Nephron (organoid): ENCODE results near the gene FBN3.
A peak's percentile ranks its signal among the peaks of the same experiment; 100 is the strongest.

Experiments used
- H3K27ac Mint-ChIP-seq, 3 experiments: 2 replicates each; pipeline ENCODE4 v1.8.0; 2020; ENCODE audit warnings: mixed read lengths in 3 of 3, mild to moderate bottlenecking in 2 of 3, moderate library complexity in 1 of 3
- H3K27me3 Mint-ChIP-seq: 2 replicates; pipeline ENCODE4 v1.8.0; 2021; ENCODE audit warnings: low read depth, mild to moderate bottlenecking, moderate library complexity, mixed read lengths
- H3K36me3 Mint-ChIP-seq: 2 replicates; pipeline ENCODE4 v1.8.0; 2020; ENCODE audit warnings: low read depth, mixed read lengths
- H3K4me1 Mint-ChIP-seq: 2 replicates; pipeline ENCODE4 v1.8.0; 2020; ENCODE audit warnings: mixed read lengths
- H3K4me3 Mint-ChIP-seq, 3 experiments: 2 replicates each; pipeline ENCODE4 v1.8.0; 2020; ENCODE audit warnings: mild to moderate bottlenecking in 3 of 3, mixed read lengths in 3 of 3, moderate library complexity in 2 of 3
- H3K9me3 Mint-ChIP-seq: 2 replicates; pipeline ENCODE4 v1.8.0; 2020; ENCODE audit warnings: mixed read lengths
- TF ChIP-seq, protein P1 (sequence below), 3 experiments: fragments of 200-600 bp; sonication (generic); IDR thresholded peaks; one replicate each; pipeline ENCODE4 v1.5.0; 2021; ENCODE audit warnings: antibody characterized with exemption in 3 of 3; ENCODE audit not compliant: unreplicated experiment in 3 of 3

Gene FBN3

DNA sequence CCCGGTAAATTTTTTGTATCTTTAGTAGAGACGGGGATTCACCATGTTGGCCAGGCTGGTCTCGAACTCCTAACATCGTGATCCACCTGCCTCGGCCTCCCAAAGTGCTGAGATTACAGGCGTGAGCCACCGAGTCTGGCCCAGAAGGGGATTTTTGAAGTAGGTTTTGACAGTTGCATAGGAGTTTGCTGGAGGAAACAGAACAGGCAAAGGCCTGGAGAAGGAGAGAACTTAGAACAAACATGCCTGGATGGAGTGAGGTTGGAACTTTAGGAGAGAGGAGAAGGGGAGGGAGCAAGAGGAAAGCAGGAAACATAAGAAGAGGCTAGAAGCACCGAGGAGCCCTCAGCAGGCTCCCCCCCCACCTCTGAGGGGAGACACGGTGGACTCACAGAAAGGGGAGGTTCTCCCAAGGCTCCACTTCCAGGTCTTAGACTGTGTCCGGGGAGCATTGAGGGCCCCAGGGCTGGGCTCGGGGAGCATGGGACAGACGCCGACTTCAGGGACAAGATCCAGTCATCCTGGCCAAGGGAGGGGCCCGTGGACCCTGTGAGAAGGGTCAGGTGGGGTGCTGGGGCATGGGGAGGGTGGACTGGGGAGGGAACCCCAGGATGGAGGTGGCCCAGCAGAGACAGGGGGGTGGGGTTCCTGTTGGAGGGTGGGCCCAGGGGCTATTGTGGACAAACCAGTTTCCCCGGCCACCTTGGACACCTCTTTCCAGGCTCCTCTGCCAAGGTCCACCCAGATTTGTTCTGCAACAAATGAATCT, 1.8 kb upstream of the FBN3 start:
- peak overlapping the region in 2 of 3 experiments; percentile 11 to 62 for H3K27ac Mint-ChIP-seq
- no peaks in the 10 kb centered on the region for H3K9me3 Mint-ChIP-seq
- H3K4me3 Mint-ChIP-seq = peak overlapping the region; percentile 11 to 19 (median 13)
- peaks cover 11% of the 10 kb centered on the region for H3K27me3 Mint-ChIP-seq
- peaks cover 36% of the 10 kb centered on the region for H3K4me1 Mint-ChIP-seq
- TF ChIP-seq, protein P1, sequence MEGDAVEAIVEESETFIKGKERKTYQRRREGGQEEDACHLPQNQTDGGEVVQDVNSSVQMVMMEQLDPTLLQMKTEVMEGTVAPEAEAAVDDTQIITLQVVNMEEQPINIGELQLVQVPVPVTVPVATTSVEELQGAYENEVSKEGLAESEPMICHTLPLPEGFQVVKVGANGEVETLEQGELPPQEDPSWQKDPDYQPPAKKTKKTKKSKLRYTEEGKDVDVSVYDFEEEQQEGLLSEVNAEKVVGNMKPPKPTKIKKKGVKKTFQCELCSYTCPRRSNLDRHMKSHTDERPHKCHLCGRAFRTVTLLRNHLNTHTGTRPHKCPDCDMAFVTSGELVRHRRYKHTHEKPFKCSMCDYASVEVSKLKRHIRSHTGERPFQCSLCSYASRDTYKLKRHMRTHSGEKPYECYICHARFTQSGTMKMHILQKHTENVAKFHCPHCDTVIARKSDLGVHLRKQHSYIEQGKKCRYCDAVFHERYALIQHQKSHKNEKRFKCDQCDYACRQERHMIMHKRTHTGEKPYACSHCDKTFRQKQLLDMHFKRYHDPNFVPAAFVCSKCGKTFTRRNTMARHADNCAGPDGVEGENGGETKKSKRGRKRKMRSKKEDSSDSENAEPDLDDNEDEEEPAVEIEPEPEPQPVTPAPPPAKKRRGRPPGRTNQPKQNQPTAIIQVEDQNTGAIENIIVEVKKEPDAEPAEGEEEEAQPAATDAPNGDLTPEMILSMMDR (IDR thresholded peaks at IDR 0.05; ENCODE audit: unreplicated experiment in 3 of 3) = no peak
- no peaks in the 10 kb centered on the region for H3K36me3 Mint-ChIP-seq

- no peaks in the 10 kb centered on the region for H3K9me3 Mint-ChIP-seq
- TF ChIP-seq, protein P1 (IDR thresholded peaks at IDR 0.05; ENCODE audit: unreplicated experiment in 3 of 3) = no peak
- H3K4me3 Mint-ChIP-seq = peak overlapping the region; percentile 82 to 93 (median 87)
- peaks cover 11% of the 10 kb centered on the region for H3K27me3 Mint-ChIP-seq
- H3K36me3 Mint-ChIP-seq = no peaks in the 10 kb centered on the region
- peak overlapping the region; percentile 93 to 97 (median 95) for H3K27ac Mint-ChIP-seq
- H3K4me1 Mint-ChIP-seq = peaks cover 33% of the 10 kb centered on the region
These were observed 930 bp upstream of the FBN3 start for GRCh38 chr19:8150178-8150865.

DNA sequence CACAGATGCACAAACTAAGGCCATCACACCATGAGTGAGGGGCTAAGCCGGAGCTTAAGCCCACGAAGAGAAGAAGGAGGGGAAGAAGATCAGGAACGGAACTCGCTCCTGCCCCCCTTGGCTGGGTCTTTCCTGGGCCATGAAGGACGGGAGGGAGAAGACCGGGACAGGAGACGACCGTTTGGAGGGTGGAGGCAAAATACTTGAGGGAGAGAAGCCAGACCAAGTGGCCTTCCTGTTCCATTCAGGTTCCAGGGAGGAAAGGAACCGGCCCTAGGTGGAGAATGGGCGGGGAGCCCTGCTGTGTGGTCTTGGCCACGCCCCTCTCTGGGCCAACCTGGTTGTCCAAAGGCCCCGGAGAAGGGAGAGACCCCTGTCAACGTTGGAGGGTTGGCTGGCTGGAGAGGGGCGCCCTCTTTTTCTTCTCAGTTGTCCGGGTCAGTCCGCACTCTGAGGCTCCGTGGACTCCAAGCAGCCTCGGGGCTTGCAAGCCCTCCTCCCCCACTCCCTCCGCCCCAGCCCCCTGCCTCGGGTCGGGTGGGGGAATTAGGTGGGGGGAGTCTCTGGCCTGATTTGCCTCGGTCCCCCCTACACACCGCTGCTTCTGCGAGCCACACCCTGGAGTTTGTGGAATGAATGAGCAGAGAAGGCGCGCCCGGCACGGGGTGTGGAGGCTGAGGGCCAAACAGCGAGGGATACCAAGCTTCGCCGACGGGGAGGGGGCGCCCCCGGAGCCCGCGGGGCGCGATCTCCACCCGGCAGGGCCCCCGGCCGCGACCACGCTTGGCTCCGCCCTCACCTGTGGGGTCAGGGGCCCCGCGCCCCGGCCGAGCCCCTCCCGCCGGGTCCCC, 757 bp downstream of the FBN3 start:
- peaks cover 11% of the 10 kb centered on the region for H3K27me3 Mint-ChIP-seq
- peaks cover 29% of the 10 kb centered on the region for H3K4me1 Mint-ChIP-seq
- H3K4me3 Mint-ChIP-seq = peak overlapping the region; percentile 84 to 90 (median 86)
- H3K27ac Mint-ChIP-seq = peak overlapping the region; percentile 55 to 84 (median 82)
- H3K9me3 Mint-ChIP-seq = no peaks in the 10 kb centered on the region
- H3K36me3 Mint-ChIP-seq = no peaks in the 10 kb centered on the region
- TF ChIP-seq, protein P1 (IDR thresholded peaks at IDR 0.05; ENCODE audit: unreplicated experiment in 3 of 3) = no peak

GRCh38 chr19:8148088-8148409, 1.3 kb downstream of the FBN3 start:
- Mint-ChIP-seq H3K36me3 (no peaks in the 10 kb centered on the region), H3K27ac (peak overlapping the region; percentile 55 to 84 (median 82)), H3K9me3 (no peaks in the 10 kb centered on the region), H3K27me3 (peaks cover 7% of the 10 kb centered on the region), H3K4me3 (peak overlapping the region; percentile 84 to 90 (median 86)), H3K4me1 (peaks cover 35% of the 10 kb centered on the region)
- TF ChIP-seq, protein P1 (IDR thresholded peaks at IDR 0.05; ENCODE audit: unreplicated experiment in 3 of 3) = no peak

DNA sequence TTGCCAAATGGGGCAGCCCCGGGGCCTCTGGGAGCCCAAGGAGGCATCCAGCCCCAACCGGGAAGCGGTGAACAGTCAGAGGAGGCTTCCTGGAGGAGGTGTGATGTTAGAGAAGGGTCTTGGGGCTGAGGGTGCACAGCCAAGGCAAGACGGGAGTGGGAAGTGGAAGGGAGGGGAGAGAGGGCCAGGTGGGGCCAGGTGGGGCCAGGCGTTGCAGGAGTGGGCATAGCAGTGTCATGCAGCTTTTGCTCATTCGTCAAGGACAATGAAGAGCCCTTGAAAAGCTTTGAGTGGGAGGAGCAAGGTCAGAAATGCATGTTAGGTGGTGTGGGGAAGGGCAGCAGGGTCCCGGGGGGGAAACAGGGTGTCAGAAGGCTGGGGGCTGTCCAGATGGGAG, 1.8 kb downstream of the FBN3 start:
- Mint-ChIP-seq H3K27me3 (peaks cover 7% of the 10 kb centered on the region), H3K36me3 (no peaks in the 10 kb centered on the region)

More for the DNA sequence above, 1.8 kb downstream of the FBN3 start:
- peak overlapping the region; percentile 84 to 90 (median 86) for H3K4me3 Mint-ChIP-seq
- TF ChIP-seq, protein P1 (IDR thresholded peaks at IDR 0.05; ENCODE audit: unreplicated experiment in 3 of 3) = no peak
- peaks cover 39% of the 10 kb centered on the region for H3K4me1 Mint-ChIP-seq
- peak overlapping the region in 2 of 3 experiments; percentile 55 to 84 for H3K27ac Mint-ChIP-seq
- H3K9me3 Mint-ChIP-seq = no peaks in the 10 kb centered on the region
